HepG2 (cell line): Measurements from ENCODE around the gene DPP7. TPM values are rescaled to one million over a fixed set of nuclear protein-coding genes. Genes with fewer than 3 reads are reported as not detected.
A peak's percentile ranks its signal among the peaks of the same experiment; 100 is the strongest.

Experiments used
- ATF7 ChIP-seq, 2 experiments: fragments of 450-650 bp in 1 of 2; sonication (generic) in 1 of 2; formaldehyde crosslinking in 1 of 2; IDR thresholded peaks; 2 replicates each; pipeline versions ENCODE4 v1.4.0 to v1.6.1; 2016 to 2020; ENCODE audit warnings: antibody characterized with exemption in 1 of 2, mild to moderate bottlenecking in 1 of 2, missing genetic modification reagents in 1 of 2
- GATA4 ChIP-seq: sonication (generic); IDR thresholded peaks from 2 replicates; pipeline ENCODE4 v1.6.1; 2016; ENCODE audit warnings: antibody characterized with exemption, low read depth, borderline replicate concordance
- GPBP1L1 ChIP-seq: sonication (generic); formaldehyde crosslinking; IDR thresholded peaks from 2 replicates; pipeline ENCODE4 v1.5.0; 2020; ENCODE audit warnings: mild to moderate bottlenecking, missing genetic modification reagents
- HDAC6 ChIP-seq: fragments of 200-600 bp; sonication (generic); IDR thresholded peaks from 2 replicates; pipeline ENCODE4 v1.7.0; 2017; ENCODE audit warnings: mild to moderate bottlenecking, antibody characterized with exemption, low read length, low read depth
- HOXA7 ChIP-seq: sonication (generic); formaldehyde crosslinking; IDR thresholded peaks from 2 replicates; pipeline ENCODE4 v1.8.1; 2022; ENCODE audit warnings: mild to moderate bottlenecking, missing genetic modification reagents, moderate library complexity
- KLF13 ChIP-seq: sonication (generic); formaldehyde crosslinking; IDR thresholded peaks from 2 replicates; pipeline ENCODE4 v1.4.0; 2020; ENCODE audit warnings: mild to moderate bottlenecking, missing genetic modification reagents
- MAFK ChIP-seq, 2 experiments: IDR thresholded peaks in 1 of 2; conservative IDR thresholded peaks in 1 of 2; 2 replicates each; pipeline ENCODE4 v1.6.1; 2011; ENCODE audit warnings: improper control_type of control experiment in 2 of 2, low read length in 2 of 2
- NFKBIZ ChIP-seq: IDR thresholded peaks from 2 replicates; pipeline ENCODE4 v1.6.1; 2018; ENCODE audit warnings: missing genetic modification reagents, missing compliant biosample characterization
- RFX1 ChIP-seq: fragments of 450-650 bp; IDR thresholded peaks from 2 replicates; pipeline ENCODE4 v1.6.1; 2017
- SALL1 ChIP-seq: sonication (generic); formaldehyde crosslinking; IDR thresholded peaks from 2 replicates; pipeline ENCODE4 v1.8.0; 2022; ENCODE audit warnings: mild to moderate bottlenecking, missing genetic modification reagents
- SAP130 ChIP-seq: IDR thresholded peaks from 2 replicates; pipeline ENCODE4 v1.6.1; 2016; ENCODE audit warnings: low read depth
- SOX5 ChIP-seq: IDR thresholded peaks from 2 replicates; pipeline ENCODE4 v1.6.1; 2016; ENCODE audit warnings: borderline replicate concordance
- SYNCRIP ChIP-seq: fragments of 200-400 bp; formaldehyde crosslinking; IDR thresholded peaks from 2 replicates; pipeline ENCODE4 v1.6.1; 2018; ENCODE audit warnings: mild to moderate bottlenecking, low read depth, low read length; ENCODE audit not compliant: insufficient read depth
- TFDP2 ChIP-seq: sonication (generic); formaldehyde crosslinking; IDR thresholded peaks from 2 replicates; pipeline ENCODE4 v1.4.0; 2020; ENCODE audit warnings: missing genetic modification reagents
- TOPORS ChIP-seq: sonication (generic); formaldehyde crosslinking; IDR thresholded peaks from 2 replicates; pipeline ENCODE4 v1.8.0; 2023; ENCODE audit warnings: mild to moderate bottlenecking, missing genetic modification reagents
- ZFP82 ChIP-seq: sonication (generic); formaldehyde crosslinking; IDR thresholded peaks from 2 replicates; pipeline ENCODE4 v1.5.1; 2020; ENCODE audit warnings: mild to moderate bottlenecking, missing genetic modification reagents, borderline replicate concordance
- ZMAT5 ChIP-seq: sonication (generic); formaldehyde crosslinking; IDR thresholded peaks from 2 replicates; pipeline ENCODE4 v1.5.0; 2020; ENCODE audit warnings: mild to moderate bottlenecking, low read depth, missing genetic modification reagents, borderline replicate concordance
- ZNF101 ChIP-seq: sonication (generic); formaldehyde crosslinking; IDR thresholded peaks from 2 replicates; pipeline ENCODE4 v1.4.0; 2020; ENCODE audit warnings: mild to moderate bottlenecking, low read depth, missing genetic modification reagents, borderline replicate concordance
- ZNF20 ChIP-seq: sonication (generic); formaldehyde crosslinking; IDR thresholded peaks from 2 replicates; pipeline ENCODE4 v1.4.0; 2020; ENCODE audit warnings: mild to moderate bottlenecking, moderate library complexity, missing genetic modification reagents
- ZNF329 ChIP-seq: sonication (generic); formaldehyde crosslinking; IDR thresholded peaks from 2 replicates; pipeline ENCODE4 v1.9.0; 2021; ENCODE audit warnings: low read depth, mild to moderate bottlenecking, missing genetic modification reagents
- ZNF343 ChIP-seq: sonication (generic); formaldehyde crosslinking; IDR thresholded peaks from 2 replicates; pipeline ENCODE4 v1.4.0; 2020; ENCODE audit warnings: mild to moderate bottlenecking, missing genetic modification reagents
- ZNF557 ChIP-seq: sonication (generic); formaldehyde crosslinking; IDR thresholded peaks from 2 replicates; pipeline ENCODE4 v1.4.0; 2020; ENCODE audit warnings: missing genetic modification reagents
- ZNF558 ChIP-seq: sonication (generic); formaldehyde crosslinking; IDR thresholded peaks from 2 replicates; pipeline ENCODE4 v1.9.0; 2022; ENCODE audit warnings: mild to moderate bottlenecking, missing genetic modification reagents, borderline replicate concordance
- ZNF781 ChIP-seq: sonication (generic); formaldehyde crosslinking; IDR thresholded peaks from 2 replicates; pipeline ENCODE4 v1.5.1; 2020; ENCODE audit warnings: borderline replicate concordance, mild to moderate bottlenecking, missing genetic modification reagents; ENCODE audit errors: not compliant biosample characterization
- polyA plus RNA-seq, 8 experiments: library from polyadenylated mRNA; depleted of rRNA in 3 of 8; stranded (reverse) in 7 of 8; unstranded in 1 of 8; fragments of >200 nt; fragmentation: Illumina TruSeq in 4 of 8; extraction: Trizol in 4 of 8; gene quantifications; 2 replicates each; pipeline versions ENCODE4 v1.2.1 to v1.2.3, GENCODE V29; 2011 to 2016; ENCODE audit warnings: low read depth in 4 of 8, missing spikeins in 1 of 8, mixed read lengths in 1 of 8; ENCODE audit not compliant: insufficient read depth in 1 of 8
- total RNA-seq, 5 experiments: library from RNA; depleted of rRNA; stranded (reverse); fragments of >200 nt; fragmentation: Illumina TruSeq; extraction: Trizol; gene quantifications; 2 replicates each; pipeline ENCODE4 v1.2.3, GENCODE V29; 2016; ENCODE audit warnings: low read depth in 1 of 5
- TF ChIP-seq, protein P1 (sequence below): IDR thresholded peaks from 2 replicates; pipeline ENCODE4 v1.6.1; 2016; ENCODE audit warnings: control low read depth
- TF ChIP-seq, protein P2 (sequence below): sonication (generic); formaldehyde crosslinking; IDR thresholded peaks from 2 replicates; pipeline ENCODE4 v1.8.0; 2022; ENCODE audit warnings: missing genetic modification reagents, mild to moderate bottlenecking, moderate library complexity, borderline replicate concordance

Gene DPP7
- total and polyA plus RNA-seq, 2 of the 13 experiments (the other 11 are each of a cell fraction or from before 2014, with no cell fraction given), result 1.2 to 4.5 TPM

DNA sequence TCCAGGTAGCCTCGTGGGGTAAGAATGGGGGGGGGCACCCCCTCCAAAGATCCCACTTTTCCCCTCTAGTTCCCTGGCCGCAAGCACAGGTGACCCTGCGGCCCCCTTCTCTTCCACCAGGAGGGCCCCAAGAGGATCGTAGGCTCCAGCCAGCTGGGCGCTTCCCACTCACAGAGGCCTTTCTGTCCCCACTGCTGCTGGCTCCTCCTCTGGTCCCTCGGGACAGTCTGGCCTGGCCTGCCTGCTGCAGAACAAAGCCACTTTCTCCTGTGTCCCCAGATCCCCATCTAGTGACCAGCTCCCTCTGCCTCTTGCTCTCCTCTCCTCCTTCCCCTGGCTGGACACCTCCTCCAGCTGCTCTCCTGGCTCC lies 43.6 kb downstream of the DPP7 start (continued):
- TF ChIP-seq KLF13 (CRISPR knock-in tag), result 0 out of 2 replicates have a peak, but pooled peaks have one; percentile 29
- no peak for TF ChIP-seq ATF7 (IDR thresholded peaks at IDR 0.05)
- no peak for TF ChIP-seq ATF7 (CRISPR knock-in tag; IDR thresholded peaks at IDR 0.05)
- TF ChIP-seq MAFK (conservative IDR thresholded peaks at IDR 0.05 in 1 of 2, IDR thresholded peaks at IDR 0.05 in 1 of 2; ENCODE audit: low read length in 2 of 2), result no peak
- no peak for TF ChIP-seq ZNF101 (CRISPR knock-in tag)
- no peak for TF ChIP-seq TOPORS
- TF ChIP-seq ZNF558 (CRISPR knock-in tag), result no peak
- TF ChIP-seq, protein P1, sequence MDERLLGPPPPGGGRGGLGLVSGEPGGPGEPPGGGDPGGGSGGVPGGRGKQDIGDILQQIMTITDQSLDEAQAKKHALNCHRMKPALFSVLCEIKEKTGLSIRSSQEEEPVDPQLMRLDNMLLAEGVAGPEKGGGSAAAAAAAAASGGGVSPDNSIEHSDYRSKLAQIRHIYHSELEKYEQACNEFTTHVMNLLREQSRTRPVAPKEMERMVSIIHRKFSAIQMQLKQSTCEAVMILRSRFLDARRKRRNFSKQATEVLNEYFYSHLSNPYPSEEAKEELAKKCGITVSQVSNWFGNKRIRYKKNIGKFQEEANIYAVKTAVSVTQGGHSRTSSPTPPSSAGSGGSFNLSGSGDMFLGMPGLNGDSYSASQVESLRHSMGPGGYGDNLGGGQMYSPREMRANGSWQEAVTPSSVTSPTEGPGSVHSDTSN (CRISPR knock-in tag), result no peak
- TF ChIP-seq SAP130, result 0 out of 2 replicates have a peak, but pooled peaks have one; percentile 1
- TF ChIP-seq SOX5 (CRISPR knock-in tag), result no peak
- no peak for TF ChIP-seq SYNCRIP
- no peak for TF ChIP-seq GATA4
- no peak for TF ChIP-seq ZNF343
- no peak for TF ChIP-seq ZNF20 (CRISPR knock-in tag)
- no peak for TF ChIP-seq ZNF781
- TF ChIP-seq GPBP1L1, result no peak
- TF ChIP-seq ZFP82 (CRISPR knock-in tag), result no peak
- TF ChIP-seq ZNF557 (CRISPR knock-in tag), result no peak
- no peak for TF ChIP-seq SALL1 (CRISPR knock-in tag)
- TF ChIP-seq, protein P2, sequence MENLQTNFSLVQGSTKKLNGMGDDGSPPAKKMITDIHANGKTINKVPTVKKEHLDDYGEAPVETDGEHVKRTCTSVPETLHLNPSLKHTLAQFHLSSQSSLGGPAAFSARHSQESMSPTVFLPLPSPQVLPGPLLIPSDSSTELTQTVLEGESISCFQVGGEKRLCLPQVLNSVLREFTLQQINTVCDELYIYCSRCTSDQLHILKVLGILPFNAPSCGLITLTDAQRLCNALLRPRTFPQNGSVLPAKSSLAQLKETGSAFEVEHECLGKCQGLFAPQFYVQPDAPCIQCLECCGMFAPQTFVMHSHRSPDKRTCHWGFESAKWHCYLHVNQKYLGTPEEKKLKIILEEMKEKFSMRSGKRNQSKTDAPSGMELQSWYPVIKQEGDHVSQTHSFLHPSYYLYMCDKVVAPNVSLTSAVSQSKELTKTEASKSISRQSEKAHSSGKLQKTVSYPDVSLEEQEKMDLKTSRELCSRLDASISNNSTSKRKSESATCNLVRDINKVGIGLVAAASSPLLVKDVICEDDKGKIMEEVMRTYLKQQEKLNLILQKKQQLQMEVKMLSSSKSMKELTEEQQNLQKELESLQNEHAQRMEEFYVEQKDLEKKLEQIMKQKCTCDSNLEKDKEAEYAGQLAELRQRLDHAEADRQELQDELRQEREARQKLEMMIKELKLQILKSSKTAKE (CRISPR knock-in tag), result no peak
- TF ChIP-seq HDAC6, result no peak
- TF ChIP-seq ZNF329 (CRISPR knock-in tag), result no peak
- no peak; the same call in 1 of the 2 replicates for TF ChIP-seq TFDP2 (CRISPR knock-in tag)
- no peak for TF ChIP-seq NFKBIZ (CRISPR knock-in tag)
- TF ChIP-seq HOXA7 (CRISPR knock-in tag), result no peak
- TF ChIP-seq ZMAT5 (CRISPR knock-in tag), result no peak
- no peak for TF ChIP-seq RFX1
